Right lobe of liver (tissue), 6 donors: ENCODE results near the gene MS4A18. TPM values are rescaled to one million over a fixed set of nuclear protein-coding genes. Genes with fewer than 3 reads are reported as not detected.

Experiments used
- ATAC-seq, 4 donors: fragments of 200-7000 bp; cut with Tn5 transposase; one replicate each; pipeline ENCODE4 v1.9.1; 2020; ENCODE audit warnings: mild to moderate bottlenecking in 4 of 4, moderate library complexity in 4 of 4
- DNase-seq, 3 donors: peaks; one replicate each; pipeline ENCODE4 v3.0.0-alpha.2; 2020
- H3K27ac ChIP-seq, 3 donors: fragments of 200-600 bp; one replicate each; pipeline ENCODE4 v1.8.0; 2022
- H3K27me3 ChIP-seq, 2 donors: fragments of 200-600 bp; one replicate each; pipeline ENCODE4 v1.8.0; 2022
- H3K36me3 ChIP-seq, 4 donors: fragments of 200-600 bp; sonication (generic) in 1 of 4; one replicate each; pipeline versions ENCODE4 v1.5.1 to v1.8.0; 2017 to 2022; ENCODE audit warnings: control low read depth in 1 of 4
- H3K4me1 ChIP-seq, 4 donors: fragments of 200-600 bp; sonication (generic) in 1 of 4; one replicate each; pipeline versions ENCODE4 v1.5.1 to v1.8.0; 2017 to 2022; ENCODE audit warnings: control low read depth in 1 of 4
- H3K4me3 ChIP-seq, 3 donors: fragments of 200-600 bp; one replicate each; pipeline ENCODE4 v1.8.0; 2022
- H3K9me3 ChIP-seq, 4 donors: fragments of 200-600 bp; sonication (generic) in 1 of 4; one replicate each; pipeline versions ENCODE4 v1.5.1 to v1.8.0; 2017 to 2022; ENCODE audit warnings: control low read depth in 1 of 4
- POLR2A ChIP-seq: fragments of 450-650 bp; IDR thresholded peaks from one replicate; pipeline ENCODE4 v1.6.1; 2017; ENCODE audit warnings: antibody characterized with exemption, mild to moderate bottlenecking
- WGBS: methylation state at CpG from one replicate; pipeline ENCODE4 v1.1.6; 2018; ENCODE audit warnings: low coverage, low lambda C conversion rate; ENCODE audit not compliant: insufficient coverage; ENCODE audit errors: missing lambda C conversion rate; 5-methylcytosine and 5-hydroxymethylcytosine counted together
- intact Hi-C, 2 donors: fragments of 100-400 bp; cut with DNase I; formaldehyde crosslinking; loops; one replicate each; pipeline versions ENCODE4 v1.11.2 to v1.14.1; 2022
- total RNA-seq, 6 experiments: library from RNA; depleted of rRNA in 2 of 6; stranded (reverse); fragments of >200 nt in 2 of 6; fragmentation: NEBNext Ultra II Directional in 3 of 6; extraction: Animal tissue kit (Norgen Biotek cat#: 25700) in 3 of 6; gene quantifications; one replicate each; pipeline versions ENCODE4 v1.1.0 to v1.2.4, GENCODE V29; 2016 to 2023
- TF ChIP-seq, protein P1 (sequence below), 4 donors: fragments of 200-600 bp in 3 of 4; fragments of 450-650 bp in 1 of 4; IDR thresholded peaks; one replicate each; pipeline versions ENCODE4 v1.5.1 to v1.8.0; 2016 to 2022; ENCODE audit warnings: antibody characterized with exemption in 4 of 4, mild to moderate bottlenecking in 2 of 4
- donor health status: DM: no; HTN: yes; CAD: no.
- donor health status: DM: no; HTN: no; CAD: no.
- donor health status: DM: no; HTN: no; CAD: no.
- donor health status: DM: no; HTN: yes; CAD: no.
- donor health status: DM: no; HTN: yes; CAD: no.

Gene MS4A18
- total RNA-seq, 6 experiments from 2014 or later: not detected

GRCh38 chr11:60762851-60763691, 38.6 kb downstream of the MS4A18 start:
- H3K4me3 ChIP-seq: no peak overlapping the region

DNA sequence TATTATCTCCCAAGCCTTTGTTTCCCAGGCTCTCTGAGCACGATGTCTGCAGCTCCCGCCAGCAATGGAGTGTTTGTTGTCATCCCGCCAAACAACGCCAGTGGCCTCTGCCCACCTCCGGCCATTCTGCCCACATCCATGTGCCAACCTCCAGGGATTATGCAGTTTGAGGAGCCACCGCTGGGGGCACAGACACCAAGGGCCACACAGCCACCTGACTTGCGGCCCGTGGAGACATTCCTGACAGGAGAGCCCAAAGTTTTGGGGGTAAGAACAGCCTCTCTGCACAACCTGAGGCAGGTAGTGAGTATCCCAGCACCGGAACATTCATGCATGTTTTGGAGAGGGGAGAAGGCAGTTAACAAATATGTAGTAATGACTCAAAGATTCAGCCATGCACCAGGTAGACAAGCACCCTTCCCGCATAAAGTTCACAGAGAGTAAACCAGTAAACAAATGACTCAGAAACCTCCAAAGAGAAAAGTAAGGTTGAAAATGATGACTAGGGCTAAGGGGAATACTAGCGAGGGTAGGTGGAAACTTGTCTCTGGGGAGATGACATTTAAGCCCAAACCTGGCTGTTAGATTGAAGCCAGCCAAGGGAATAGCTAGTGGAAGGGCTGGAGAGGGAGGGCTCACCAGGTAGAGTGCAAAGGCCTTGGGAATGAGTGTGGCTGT, 39.3 kb downstream of the MS4A18 start:
- intact Hi-C loops: no loop called here
- Histone ChIP-seq H3K27me3 (no peaks in the 10 kb centered on the region), H3K27ac (no peak overlapping the region), H3K9me3 (no peaks in the 10 kb centered on the region), H3K36me3 (no peaks in the 10 kb centered on the region), H3K4me1 (no peaks in the 10 kb centered on the region), H3K4me3 (no peak overlapping the region)
- ATAC-seq: no peak
- no peak for DNase-seq
- TF ChIP-seq POLR2A: no peak
- TF ChIP-seq, protein P1, sequence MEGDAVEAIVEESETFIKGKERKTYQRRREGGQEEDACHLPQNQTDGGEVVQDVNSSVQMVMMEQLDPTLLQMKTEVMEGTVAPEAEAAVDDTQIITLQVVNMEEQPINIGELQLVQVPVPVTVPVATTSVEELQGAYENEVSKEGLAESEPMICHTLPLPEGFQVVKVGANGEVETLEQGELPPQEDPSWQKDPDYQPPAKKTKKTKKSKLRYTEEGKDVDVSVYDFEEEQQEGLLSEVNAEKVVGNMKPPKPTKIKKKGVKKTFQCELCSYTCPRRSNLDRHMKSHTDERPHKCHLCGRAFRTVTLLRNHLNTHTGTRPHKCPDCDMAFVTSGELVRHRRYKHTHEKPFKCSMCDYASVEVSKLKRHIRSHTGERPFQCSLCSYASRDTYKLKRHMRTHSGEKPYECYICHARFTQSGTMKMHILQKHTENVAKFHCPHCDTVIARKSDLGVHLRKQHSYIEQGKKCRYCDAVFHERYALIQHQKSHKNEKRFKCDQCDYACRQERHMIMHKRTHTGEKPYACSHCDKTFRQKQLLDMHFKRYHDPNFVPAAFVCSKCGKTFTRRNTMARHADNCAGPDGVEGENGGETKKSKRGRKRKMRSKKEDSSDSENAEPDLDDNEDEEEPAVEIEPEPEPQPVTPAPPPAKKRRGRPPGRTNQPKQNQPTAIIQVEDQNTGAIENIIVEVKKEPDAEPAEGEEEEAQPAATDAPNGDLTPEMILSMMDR (IDR thresholded peaks at IDR 0.05): no peak
- WGBS: 61% methylated on average over 5 of the region's 11 CpGs

More at GRCh38 chr11:60762851-60763691, 38.6 kb downstream of the MS4A18 start:
- Histone ChIP-seq H3K4me1 (no peaks in the 10 kb centered on the region), H3K27me3 (no peaks in the 10 kb centered on the region), H3K27ac (no peak overlapping the region), H3K36me3 (no peaks in the 10 kb centered on the region), H3K9me3 (no peaks in the 10 kb centered on the region)
- TF ChIP-seq POLR2A: no peak
- TF ChIP-seq, protein P1 (IDR thresholded peaks at IDR 0.05): peak in 3 of 4 donors; percentile 29 to 38 (median 29)
- WGBS: 43% methylated on average over 11 of the region's 11 CpGs
- DNase-seq (no peak), ATAC-seq (peak in 2 of 4 donors; percentile 18 to 25)
- intact Hi-C loops: no loop called here

DNA sequence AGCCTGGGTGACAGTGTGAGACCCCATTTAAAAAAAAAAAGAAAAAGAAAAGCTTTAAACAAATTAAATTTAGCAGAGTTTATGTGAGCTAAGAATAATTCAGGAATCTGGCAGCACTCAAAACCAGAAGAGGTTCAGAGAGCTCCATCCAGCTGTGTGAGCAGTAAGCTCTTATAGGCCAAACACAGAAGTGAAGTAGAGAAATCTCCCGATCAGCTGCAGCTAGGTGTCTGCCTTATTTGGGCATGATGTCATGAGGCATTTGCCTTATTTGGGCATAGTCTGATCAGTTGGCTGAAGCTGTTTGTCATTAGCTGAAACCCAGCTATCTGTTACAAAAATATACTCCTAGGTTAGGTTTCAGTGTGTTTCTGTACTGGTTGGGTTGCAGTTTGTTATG, 40.4 kb downstream of the MS4A18 start:
- no peak for DNase-seq
- H3K4me3 ChIP-seq: no peak overlapping the region
- H3K9me3 ChIP-seq: no peaks in the 10 kb centered on the region
- no peaks in the 10 kb centered on the region for H3K36me3 ChIP-seq
- intact Hi-C loops: no loop called here
- no peak for TF ChIP-seq POLR2A
- TF ChIP-seq, protein P1 (IDR thresholded peaks at IDR 0.05): no peak
- no peak overlapping the region for H3K27ac ChIP-seq
- no peaks in the 10 kb centered on the region for H3K4me1 ChIP-seq
- H3K27me3 ChIP-seq: no peaks in the 10 kb centered on the region
- WGBS: 33% methylated on average over 1 of the region's 1 CpG
- ATAC-seq: no peak

GRCh38 chr11:60765355-60765754, 40.8 kb downstream of the MS4A18 start:
- Histone ChIP-seq H3K27me3 (no peaks in the 10 kb centered on the region), H3K36me3 (no peaks in the 10 kb centered on the region), H3K9me3 (no peaks in the 10 kb centered on the region), H3K27ac (no peak overlapping the region), H3K4me1 (no peaks in the 10 kb centered on the region), H3K4me3 (no peak overlapping the region)
- TF ChIP-seq, protein P1 (IDR thresholded peaks at IDR 0.05): no peak
- TF ChIP-seq POLR2A: no peak
- intact Hi-C loops: no loop called here
- WGBS: 57% methylated on average over 5 of the region's 5 CpGs
- DNase-seq (no peak), ATAC-seq (no peak)
